ENCODE data around the gene COL27A1.

The COL27A1 gene

DNA sequence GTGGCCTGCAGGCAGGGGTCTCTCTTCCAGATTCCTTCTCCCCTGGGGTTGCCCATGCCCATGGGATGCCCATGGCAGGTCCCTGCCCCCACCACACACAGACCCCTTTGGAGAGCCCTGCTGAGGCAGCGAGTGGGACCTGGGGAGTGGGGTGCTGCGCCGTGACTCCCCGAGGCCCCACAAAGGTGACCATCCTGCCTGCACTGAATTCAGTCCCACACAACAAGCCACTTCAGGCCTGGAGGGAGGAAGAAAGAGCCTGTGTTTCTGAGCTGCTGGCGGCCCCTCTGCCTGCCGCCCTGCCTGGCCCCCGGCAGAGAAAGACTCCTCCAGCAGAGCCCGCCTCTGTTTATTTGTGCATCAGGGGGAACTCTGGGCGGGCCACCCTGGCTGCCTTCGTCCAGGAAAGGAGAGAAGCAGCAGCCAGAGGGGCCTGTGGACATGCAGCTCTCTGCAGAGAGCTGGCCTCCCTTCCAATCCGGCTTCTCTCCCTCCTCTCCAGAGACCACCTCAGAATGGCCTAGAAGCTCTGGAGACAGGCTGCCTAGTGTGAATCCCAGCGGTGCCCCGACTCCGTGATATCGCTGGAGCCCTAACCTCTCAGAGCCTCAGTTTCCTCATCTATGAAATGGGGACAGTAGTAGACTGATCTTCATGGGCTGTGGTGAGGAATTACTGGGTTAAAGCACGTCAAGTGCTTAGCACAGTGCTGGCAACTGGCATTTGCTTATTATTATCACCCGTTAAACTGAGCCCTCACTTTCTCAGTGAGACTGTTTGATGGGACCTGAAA, 72.9 kb downstream of the COL27A1 start:
- no peak for DNase-seq (ENCODE audit: low spot score)

DNA sequence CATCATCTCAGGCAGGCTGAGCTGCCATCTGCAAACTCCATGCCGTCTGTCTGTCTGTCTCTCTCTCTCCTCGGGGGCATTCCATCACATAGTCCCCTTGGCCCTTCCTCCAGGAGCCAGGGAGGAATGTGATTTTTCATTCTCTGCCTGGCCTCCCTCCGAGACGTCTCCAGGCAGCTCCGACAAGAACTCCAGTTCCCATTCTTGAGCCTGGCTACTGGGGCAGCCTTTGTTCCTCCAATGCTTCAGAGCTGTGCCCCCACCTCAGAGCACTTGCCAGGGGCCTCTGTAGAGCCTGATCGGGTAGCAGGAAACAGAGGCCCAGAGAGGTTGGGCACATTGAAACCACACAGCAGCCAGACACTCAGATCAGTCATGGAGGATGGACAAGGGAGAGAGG, 74.0 kb downstream of the COL27A1 start:
- no peak for DNase-seq (ENCODE audit: low spot score)

- DNase-seq (ENCODE audit: low spot score) = no peak
These were observed 74.7 kb downstream of the COL27A1 start for GRCh38 chr9:114230068-114230467.

DNA sequence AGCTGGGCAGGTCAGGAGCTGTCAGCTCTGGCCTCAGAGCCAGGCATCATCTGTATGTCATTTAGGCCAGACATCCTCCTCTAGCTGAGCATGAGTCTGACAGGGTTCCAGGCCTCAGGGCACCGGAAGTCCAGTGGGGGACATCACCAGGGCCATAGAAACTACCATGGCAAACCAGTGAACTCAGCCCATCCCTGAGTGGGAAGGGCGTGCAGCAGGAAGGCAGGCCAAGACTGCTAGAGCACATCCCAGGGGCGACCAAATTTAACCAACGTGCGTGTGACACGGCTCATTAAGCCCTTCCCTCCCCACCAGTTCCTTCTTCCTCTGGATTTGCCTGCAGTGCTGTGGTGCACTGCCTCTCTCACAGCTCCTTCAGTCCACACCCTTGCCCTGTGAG, 75.9 kb downstream of the COL27A1 start:
- DNase-seq (ENCODE audit: low spot score) = no peak

DNA sequence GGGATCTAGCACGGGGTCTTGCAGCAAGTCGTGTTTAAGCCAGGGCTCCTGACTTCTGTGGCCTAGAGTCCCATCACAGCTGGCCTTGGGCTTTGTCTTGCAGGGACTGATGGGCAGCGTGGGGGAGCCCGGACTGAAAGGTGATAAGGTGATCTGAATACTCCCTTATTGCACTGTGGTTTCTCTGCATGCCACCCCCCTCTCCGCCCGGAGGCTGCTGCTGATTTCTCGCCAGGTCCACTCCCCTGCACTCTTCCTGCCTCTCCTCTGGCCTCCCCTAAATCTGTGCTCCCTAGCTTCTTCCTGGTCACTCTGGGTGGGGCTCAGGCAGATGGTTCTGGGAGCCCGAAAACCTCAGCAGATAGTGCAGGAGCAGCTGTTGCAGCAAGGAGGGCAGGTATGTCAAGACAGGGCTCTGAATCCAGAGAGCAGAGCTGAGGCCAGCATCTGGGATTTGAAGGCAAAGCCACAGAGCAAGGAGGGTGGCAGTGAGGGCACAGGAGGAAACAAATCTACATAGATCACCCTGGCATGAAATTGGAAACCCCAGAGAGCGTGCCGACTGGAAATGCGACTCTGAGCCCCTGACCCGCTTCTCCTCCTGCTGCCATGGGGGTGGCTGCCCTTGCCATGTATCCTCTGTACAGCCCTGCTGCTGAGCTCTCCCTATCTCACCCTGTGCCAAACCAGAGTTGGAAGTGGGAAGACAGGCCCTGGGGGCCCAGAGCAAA, 76.5 kb downstream of the COL27A1 start:
- DNase-seq (ENCODE audit: low spot score) = no peak

DNA sequence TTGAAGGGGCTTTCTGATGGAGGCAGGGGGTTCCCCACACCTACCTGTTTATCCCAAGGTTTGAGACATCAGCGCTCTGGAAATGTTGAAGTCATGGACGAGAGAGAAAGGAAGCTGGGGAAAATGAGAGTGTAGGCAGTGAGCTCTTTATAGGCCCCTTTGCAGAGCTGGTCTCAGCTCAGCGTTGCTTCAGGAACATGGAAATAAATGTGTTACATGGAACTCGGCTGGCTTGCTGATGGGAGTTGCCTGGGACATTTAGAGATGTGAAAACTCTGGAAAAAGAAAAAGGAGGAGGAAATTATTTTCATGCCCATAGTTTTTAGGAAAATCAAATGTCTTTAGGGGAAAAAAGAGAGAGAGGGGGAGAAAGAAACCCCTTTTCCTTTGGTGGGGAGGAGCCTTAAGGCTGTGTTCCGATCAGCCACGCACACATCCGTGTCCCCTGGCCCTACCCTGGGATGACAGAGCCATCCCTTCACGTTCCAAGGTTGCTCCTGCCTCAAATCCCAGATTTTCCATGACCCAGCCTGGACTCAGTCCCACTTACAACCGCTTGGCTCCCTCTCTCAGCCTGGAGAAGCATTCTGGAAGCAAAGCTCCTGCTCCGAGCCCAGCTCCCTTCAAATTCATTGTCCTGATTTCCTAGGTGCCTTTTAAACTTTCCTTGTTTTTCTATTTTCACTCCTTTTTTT, 78.3 kb downstream of the COL27A1 start:
- no peak for DNase-seq (ENCODE audit: low spot score)

DNA sequence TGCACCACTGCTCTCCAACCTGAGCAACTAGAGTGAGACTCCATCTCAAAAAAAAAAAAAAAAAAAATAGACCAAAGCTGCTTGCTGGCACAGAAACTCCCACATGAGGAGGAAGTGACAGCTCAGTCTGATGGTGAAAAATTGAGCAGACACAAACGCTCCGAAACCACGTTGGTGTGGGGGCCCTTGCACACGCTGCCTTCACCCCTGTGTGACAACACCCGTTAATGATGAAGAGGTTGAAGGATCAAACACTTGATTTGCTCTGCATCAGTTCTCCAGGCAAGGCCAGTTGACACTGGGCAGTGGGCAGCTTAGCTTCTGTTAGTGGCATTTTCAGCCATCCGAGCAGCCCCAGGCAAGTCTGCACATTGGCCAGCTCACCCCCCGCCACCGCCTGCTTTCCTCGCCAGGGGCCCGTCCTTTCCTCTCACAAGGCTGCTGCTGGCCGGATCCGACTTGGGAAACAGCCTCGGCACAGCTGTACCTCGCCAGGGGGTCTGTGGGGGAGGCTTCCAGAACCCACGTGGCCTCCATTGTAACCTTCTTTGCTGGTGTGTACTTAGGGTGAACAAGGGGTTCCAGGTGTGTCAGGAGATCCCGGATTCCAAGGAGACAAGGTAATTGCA, 79.8 kb downstream of the COL27A1 start:
- DNase-seq (ENCODE audit: low spot score) = no peak

- no peak for DNase-seq (ENCODE audit: low spot score)
These were observed 81.2 kb downstream of the COL27A1 start for GRCh38 chr9:114236391-114237138.

DNA sequence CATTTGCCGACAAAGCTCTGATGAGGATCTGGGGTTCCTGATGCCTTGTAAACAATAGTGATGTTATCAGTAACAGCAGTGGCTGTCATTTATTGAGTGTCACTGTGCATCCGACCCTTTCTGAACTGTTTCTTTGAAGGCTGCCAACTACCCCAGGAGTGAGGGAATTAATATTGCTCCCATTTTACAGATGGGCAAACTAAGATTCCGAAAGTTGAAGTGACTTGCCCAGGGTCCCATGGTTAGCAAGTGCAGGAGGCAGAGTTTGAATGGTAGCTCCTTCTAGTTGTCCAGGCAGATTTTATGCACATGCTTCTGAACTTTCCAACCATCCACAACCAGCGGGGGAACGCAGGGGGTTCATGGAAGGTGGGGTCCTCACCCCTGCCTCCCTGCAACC, 81.9 kb downstream of the COL27A1 start:
- DNase-seq (ENCODE audit: low spot score) = no peak

GRCh38 chr9:114237781-114238180, 82.4 kb downstream of the COL27A1 start:
- DNase-seq (ENCODE audit: low spot score) = no peak

DNA sequence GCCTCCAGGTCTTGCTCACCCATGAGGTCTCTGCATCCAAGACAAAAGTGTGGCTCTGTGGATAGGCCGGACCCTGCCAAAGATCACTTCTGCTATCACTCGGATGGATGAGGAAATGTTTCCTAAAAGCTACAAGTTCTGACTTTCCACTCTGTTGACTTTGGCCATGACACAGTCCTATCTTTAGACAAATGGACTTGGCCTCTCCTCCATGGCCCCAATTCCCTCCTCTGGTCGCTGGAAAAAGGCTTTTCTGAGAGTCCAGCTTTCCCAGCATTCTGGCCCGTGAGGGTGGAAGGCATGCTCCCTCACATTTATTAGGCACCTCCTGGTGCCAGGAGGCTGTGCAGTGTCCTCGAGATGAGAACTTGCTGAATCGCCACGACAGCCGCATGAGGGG, 83.1 kb downstream of the COL27A1 start:
- DNase-seq (ENCODE audit: low spot score) = no peak

GRCh38 chr9:114238891-114239875, 83.8 kb downstream of the COL27A1 start:
- DNase-seq (ENCODE audit: low spot score) = no peak

GRCh38 chr9:114240216-114240615, 84.9 kb downstream of the COL27A1 start:
- DNase-seq (ENCODE audit: low spot score) = no peak

- DNase-seq (ENCODE audit: low spot score) = no peak
These were observed 85.6 kb downstream of the COL27A1 start for GRCh38 chr9:114240647-114241558.

DNA sequence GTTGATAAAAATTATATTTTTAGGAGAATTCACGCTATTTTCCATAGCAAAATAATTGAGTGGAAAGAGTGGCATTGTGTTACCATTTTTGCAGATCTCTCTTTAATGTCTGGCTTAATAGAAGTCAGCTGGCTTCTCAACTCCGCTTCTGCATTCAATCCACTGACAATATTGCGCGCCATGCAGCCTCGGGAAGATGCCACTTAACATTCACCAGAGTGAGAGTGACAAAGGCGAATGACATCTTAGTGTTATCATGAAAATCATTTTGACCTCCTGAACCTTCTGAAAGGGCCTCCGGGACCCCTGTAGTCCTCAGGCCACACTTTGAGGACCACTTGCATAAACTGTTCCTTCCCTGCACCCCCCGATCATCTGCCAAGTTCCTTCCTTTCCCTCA, 87.5 kb downstream of the COL27A1 start:
- no peak for DNase-seq (ENCODE audit: low spot score)

DNA sequence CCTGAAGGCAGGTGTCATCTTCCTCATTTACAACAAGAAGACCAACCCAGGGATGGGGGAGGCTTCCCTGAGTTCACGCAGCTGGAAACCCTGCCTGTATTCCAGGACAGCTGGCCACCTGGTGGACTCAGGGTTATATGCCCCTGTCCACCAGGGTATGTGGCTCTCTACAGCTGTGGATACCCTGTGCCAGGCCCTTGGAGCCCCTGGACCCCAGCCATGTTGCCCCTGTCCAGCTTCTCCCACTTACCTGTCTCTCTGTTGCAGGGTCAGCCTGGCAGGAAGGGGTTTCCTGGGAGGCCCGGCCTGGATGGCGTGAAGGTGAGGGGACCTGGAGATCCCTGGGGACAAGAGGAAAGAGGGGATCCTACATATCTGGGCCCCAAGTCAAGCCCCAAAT, 87.9 kb downstream of the COL27A1 start:
- DNase-seq (ENCODE audit: low spot score) = no peak

- no peak for DNase-seq (ENCODE audit: low spot score)
These were observed 89.2 kb downstream of the COL27A1 start for GRCh38 chr9:114244570-114244969.

- DNase-seq (ENCODE audit: low spot score) = no peak
These were observed 91.2 kb downstream of the COL27A1 start for GRCh38 chr9:114246558-114246957.

DNA sequence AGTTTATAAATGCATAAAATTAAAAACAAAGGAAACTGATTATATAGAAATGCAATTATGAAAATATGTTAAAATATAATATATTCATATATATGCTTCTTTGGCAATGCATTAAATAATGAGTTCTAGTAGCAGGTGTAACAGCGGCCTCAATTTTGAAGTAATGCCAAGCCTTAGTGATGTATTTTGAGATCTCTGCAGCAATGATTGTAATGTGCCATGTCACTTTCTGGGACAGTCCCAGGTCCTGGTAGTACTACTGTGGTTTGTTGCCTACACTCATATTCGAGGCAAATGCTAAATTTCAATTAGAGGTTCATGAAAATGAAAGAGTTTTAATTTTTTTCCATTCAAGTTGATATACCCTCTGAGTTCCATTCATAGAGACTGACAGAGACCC, 91.7 kb downstream of the COL27A1 start:
- no peak for DNase-seq (ENCODE audit: low spot score)

DNA sequence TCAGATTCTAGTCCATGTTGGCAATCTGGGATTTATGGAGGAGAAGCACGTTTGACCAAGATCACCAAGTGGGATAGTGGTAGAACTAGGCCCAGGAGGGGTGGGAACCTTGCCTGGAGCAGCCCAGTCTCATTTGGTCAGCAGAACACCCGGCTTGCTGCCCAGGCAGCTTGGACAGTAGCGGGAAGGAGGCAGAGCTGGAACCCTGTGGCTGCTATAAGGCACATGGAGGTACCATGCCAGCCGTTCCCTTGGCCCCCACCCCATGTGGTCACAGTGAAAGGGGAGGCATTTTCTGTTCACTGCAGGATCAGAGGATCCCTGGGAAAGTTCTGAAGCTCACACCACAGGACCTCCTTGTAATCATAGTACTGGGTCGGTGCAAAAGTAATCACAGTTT, 92.2 kb downstream of the COL27A1 start:
- DNase-seq (ENCODE audit: low spot score) = no peak

Measured in CD4-positive, alpha-beta T cell treated with Interleukin-2 at 100 ng/mL for 4 hours (primary cell).